ENCODE results near the gene CFAP119. TPM values are rescaled to one million over a fixed set of nuclear protein-coding genes. Genes with fewer than 3 reads are reported as not detected.

The CFAP119 gene
- total RNA-seq, 1 experiment from 2014 or later: 9.6 TPM

DNA sequence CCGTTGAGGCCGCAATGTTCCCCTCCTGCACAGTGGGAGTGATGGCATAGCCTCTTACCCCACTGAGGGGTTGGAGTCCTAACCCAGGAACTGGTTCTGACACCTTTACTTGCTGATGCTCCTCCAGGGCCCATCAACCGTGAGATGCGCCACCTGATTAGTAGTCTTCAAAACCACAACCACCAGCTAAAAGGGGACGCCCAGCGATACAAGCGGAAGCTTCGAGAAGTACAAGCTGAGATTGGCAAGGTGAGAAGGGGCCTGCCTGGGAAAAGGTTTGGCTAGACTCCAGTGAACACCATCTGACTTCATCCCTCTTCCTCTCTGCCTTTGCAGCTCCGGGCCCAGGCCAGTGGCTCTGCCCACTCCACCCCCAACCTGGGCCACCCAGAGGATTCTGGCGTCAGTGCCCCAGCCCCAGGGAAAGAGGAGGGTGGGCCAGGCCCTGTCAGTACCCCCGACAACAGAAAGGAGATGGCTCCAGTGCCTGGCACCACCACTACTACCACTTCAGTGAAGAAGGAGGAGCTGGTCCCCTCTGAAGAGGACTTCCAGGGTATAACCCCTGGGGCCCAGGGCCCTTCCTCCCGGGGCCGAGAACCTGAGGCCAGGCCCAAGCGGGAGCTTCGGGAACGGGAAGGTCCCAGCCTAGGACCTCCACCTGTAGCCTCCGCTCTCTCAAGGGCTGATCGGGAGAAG, 6.1 kb upstream of the CFAP119 start:
- Histone ChIP-seq H3K27me3 (ENCODE audit: low read length) (no peaks in the 10 kb centered on the region), H3K4me1 (ENCODE audit: insufficient read depth, low read length) (peaks cover 10% of the 10 kb centered on the region; the same call in 1 of the 2 replicates), H3K9me2 (replicated peaks; ENCODE audit: low read length) (no peaks in the 10 kb centered on the region), H2AFZ (ENCODE audit: low read length) (no peak overlapping the region), H3K4me3 (ENCODE audit: low read length) (no peak overlapping the region), H3K9me3 (ENCODE audit: low read length) (no peaks in the 10 kb centered on the region), H4K20me1 (ENCODE audit: low read length) (peaks cover 4% of the 10 kb centered on the region; the same call in 1 of the 2 replicates), H3K79me2 (ENCODE audit: low read length) (peaks cover 17% of the 10 kb centered on the region), H3K36me3 (ENCODE audit: low read depth, low read length) (peaks cover 25% of the 10 kb centered on the region; the same call in 1 of the 2 replicates), H3F3A (ENCODE audit: low read length, unreplicated experiment) (no peaks in the 10 kb centered on the region), H3K9ac (ENCODE audit: low read length) (no peak overlapping the region), H3K27ac (ENCODE audit: low read length) (no peak overlapping the region), H3K4me2 (ENCODE audit: low read length) (no peak overlapping the region)
- DNase-seq: no peak
- ATAC-seq: no peak
- ChIA-PET CTCF (no interaction called here), POLR2A (ENCODE audit: unreplicated experiment) (no interaction called here)
- no TSS peak for BruUV-seq (replicated peaks)
- TF ChIP-seq CTCF (conservative IDR thresholded peaks at IDR 0.05; ENCODE audit: low read depth, low read length) (no peak), EZH2 (IDR thresholded peaks at IDR 0.05; ENCODE audit: low read length, unreplicated experiment) (no peak), EZH2phosphoT487 (IDR thresholded peaks at IDR 0.05; ENCODE audit: borderline replicate concordance, low read length) (no peak)
- intact Hi-C loops (cut with micrococcal nuclease): no loop called here

GRCh38 chr16:30766933-30767284, 5.0 kb upstream of the CFAP119 start:
- Histone ChIP-seq H3F3A (ENCODE audit: low read length, unreplicated experiment) (no peaks in the 10 kb centered on the region), H3K36me3 (ENCODE audit: low read depth, low read length) (peaks cover 22% of the 10 kb centered on the region; the same call in 1 of the 2 replicates), H3K4me3 (ENCODE audit: low read length) (no peak overlapping the region), H2AFZ (ENCODE audit: low read length) (no peak overlapping the region), H3K9ac (ENCODE audit: low read length) (no peak overlapping the region), H3K27me3 (ENCODE audit: low read length) (no peaks in the 10 kb centered on the region), H4K20me1 (ENCODE audit: low read length) (peaks cover 4% of the 10 kb centered on the region; the same call in 1 of the 2 replicates), H3K4me1 (ENCODE audit: insufficient read depth, low read length) (peaks cover 11% of the 10 kb centered on the region; the same call in 1 of the 2 replicates), H3K27ac (ENCODE audit: low read length) (no peak overlapping the region), H3K79me2 (ENCODE audit: low read length) (peaks cover 23% of the 10 kb centered on the region), H3K9me3 (ENCODE audit: low read length) (no peaks in the 10 kb centered on the region), H3K9me2 (replicated peaks; ENCODE audit: low read length) (no peaks in the 10 kb centered on the region), H3K4me2 (ENCODE audit: low read length) (no peak overlapping the region)
- DNase-seq (no peak), ATAC-seq (no peak)
- TF ChIP-seq EZH2 (IDR thresholded peaks at IDR 0.05; ENCODE audit: low read length, unreplicated experiment) (no peak), CTCF (conservative IDR thresholded peaks at IDR 0.05; ENCODE audit: low read depth, low read length) (no peak), EZH2phosphoT487 (IDR thresholded peaks at IDR 0.05; ENCODE audit: borderline replicate concordance, low read length) (no peak)
- intact Hi-C loops (cut with micrococcal nuclease): no loop called here
- no TSS peak for BruUV-seq (replicated peaks)
- POLR2A ChIA-PET (ENCODE audit: unreplicated experiment): no interaction called here
- CTCF ChIA-PET: no interaction called here

- H3K9me2 ChIP-seq (replicated peaks; ENCODE audit: low read length): no peaks in the 10 kb centered on the region
- intact Hi-C loops (cut with micrococcal nuclease): no loop called here
- H3K79me2 ChIP-seq (ENCODE audit: low read length): peaks cover 23% of the 10 kb centered on the region
- no peak overlapping the region for H3K9ac ChIP-seq (ENCODE audit: low read length)
- no peaks in the 10 kb centered on the region for H3F3A ChIP-seq (ENCODE audit: low read length, unreplicated experiment)
- no peaks in the 10 kb centered on the region for H3K9me3 ChIP-seq (ENCODE audit: low read length)
- H3K4me2 ChIP-seq (ENCODE audit: low read length): no peak overlapping the region
- ATAC-seq: no peak
- DNase-seq: no peak
- H3K27ac ChIP-seq (ENCODE audit: low read length): no peak overlapping the region
- CTCF ChIA-PET: no interaction called here
- peaks cover 4% of the 10 kb centered on the region; the same call in 1 of the 2 replicates for H4K20me1 ChIP-seq (ENCODE audit: low read length)
- H3K36me3 ChIP-seq (ENCODE audit: low read depth, low read length): peaks cover 21% of the 10 kb centered on the region; the same call in 1 of the 2 replicates
- peaks cover 11% of the 10 kb centered on the region; the same call in 1 of the 2 replicates for H3K4me1 ChIP-seq (ENCODE audit: insufficient read depth, low read length)
- no peak for TF ChIP-seq EZH2phosphoT487 (IDR thresholded peaks at IDR 0.05; ENCODE audit: borderline replicate concordance, low read length)
- no peak for TF ChIP-seq EZH2 (IDR thresholded peaks at IDR 0.05; ENCODE audit: low read length, unreplicated experiment)
- no peak for TF ChIP-seq CTCF (conservative IDR thresholded peaks at IDR 0.05; ENCODE audit: low read depth, low read length)
- H3K4me3 ChIP-seq (ENCODE audit: low read length): no peak overlapping the region
- POLR2A ChIA-PET (ENCODE audit: unreplicated experiment): no interaction called here
- no peak overlapping the region for H2AFZ ChIP-seq (ENCODE audit: low read length)
- H3K27me3 ChIP-seq (ENCODE audit: low read length): no peaks in the 10 kb centered on the region
- no TSS peak for BruUV-seq (replicated peaks)
Observed at GRCh38 chr16:30766206-30766932, 4.5 kb upstream of the CFAP119 start.
